PFSK-1 (cell line): ENCODE results near the gene UBTD2.

ENCODE experiments used
- POLR2AphosphoS5 ChIP-seq: IDR thresholded peaks from 2 replicates; pipeline ENCODE4 v1.6.1; 2012; ENCODE audit warnings: low read depth, mild to moderate bottlenecking, control low read depth, low read length, moderate library complexity
- TAF1 ChIP-seq: IDR thresholded peaks from 2 replicates; pipeline ENCODE4 v1.6.1; 2012; ENCODE audit warnings: low read length, control low read depth, borderline replicate concordance; ENCODE audit not compliant: insufficient read depth
- TF ChIP-seq, protein P1 (sequence below), 2 experiments: IDR thresholded peaks; 2 replicates each; pipeline versions ENCODE4 v1.6.1 to v1.8.0; 2011 to 2012; ENCODE audit warnings: low read depth in 2 of 2, low read length in 2 of 2, control low read depth in 1 of 2, inconsistent platforms in 1 of 2, mild to moderate bottlenecking in 1 of 2, moderate library complexity in 1 of 2; ENCODE audit not compliant: insufficient read depth in 1 of 2

GRCh38 chr5:172169216-172169615 is 114.3 kb downstream of the UBTD2 start:
- TF ChIP-seq POLR2AphosphoS5 (no peak), TAF1 (no peak)
- TF ChIP-seq, protein P1, sequence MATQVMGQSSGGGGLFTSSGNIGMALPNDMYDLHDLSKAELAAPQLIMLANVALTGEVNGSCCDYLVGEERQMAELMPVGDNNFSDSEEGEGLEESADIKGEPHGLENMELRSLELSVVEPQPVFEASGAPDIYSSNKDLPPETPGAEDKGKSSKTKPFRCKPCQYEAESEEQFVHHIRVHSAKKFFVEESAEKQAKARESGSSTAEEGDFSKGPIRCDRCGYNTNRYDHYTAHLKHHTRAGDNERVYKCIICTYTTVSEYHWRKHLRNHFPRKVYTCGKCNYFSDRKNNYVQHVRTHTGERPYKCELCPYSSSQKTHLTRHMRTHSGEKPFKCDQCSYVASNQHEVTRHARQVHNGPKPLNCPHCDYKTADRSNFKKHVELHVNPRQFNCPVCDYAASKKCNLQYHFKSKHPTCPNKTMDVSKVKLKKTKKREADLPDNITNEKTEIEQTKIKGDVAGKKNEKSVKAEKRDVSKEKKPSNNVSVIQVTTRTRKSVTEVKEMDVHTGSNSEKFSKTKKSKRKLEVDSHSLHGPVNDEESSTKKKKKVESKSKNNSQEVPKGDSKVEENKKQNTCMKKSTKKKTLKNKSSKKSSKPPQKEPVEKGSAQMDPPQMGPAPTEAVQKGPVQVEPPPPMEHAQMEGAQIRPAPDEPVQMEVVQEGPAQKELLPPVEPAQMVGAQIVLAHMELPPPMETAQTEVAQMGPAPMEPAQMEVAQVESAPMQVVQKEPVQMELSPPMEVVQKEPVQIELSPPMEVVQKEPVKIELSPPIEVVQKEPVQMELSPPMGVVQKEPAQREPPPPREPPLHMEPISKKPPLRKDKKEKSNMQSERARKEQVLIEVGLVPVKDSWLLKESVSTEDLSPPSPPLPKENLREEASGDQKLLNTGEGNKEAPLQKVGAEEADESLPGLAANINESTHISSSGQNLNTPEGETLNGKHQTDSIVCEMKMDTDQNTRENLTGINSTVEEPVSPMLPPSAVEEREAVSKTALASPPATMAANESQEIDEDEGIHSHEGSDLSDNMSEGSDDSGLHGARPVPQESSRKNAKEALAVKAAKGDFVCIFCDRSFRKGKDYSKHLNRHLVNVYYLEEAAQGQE (IDR thresholded peaks at IDR 0.05; ENCODE audit: insufficient read depth in 1 of 2, low read depth in 2 of 2, low read length in 2 of 2): no peak
